Neural progenitor cell (in vitro differentiated cells): ENCODE data around the gene KCNE4. TPM values are rescaled to one million over a fixed set of nuclear protein-coding genes. Genes with fewer than 3 reads are reported as not detected.

Experiments used
- DNase-seq: peaks from one replicate; pipeline ENCODE4 v3.0.0-alpha.2; 2016; ENCODE audit warnings: low spot score
- H2AFZ ChIP-seq: fragments of 200-600 bp; sonication (generic); replicated peaks from 2 replicates; pipeline ENCODE4 v1.6.1; 2016; ENCODE audit warnings: antibody characterized with exemption
- H3F3A ChIP-seq: fragments of 200-600 bp; sonication (generic); 2 replicates; pipeline ENCODE4 v1.6.1; 2016; ENCODE audit warnings: antibody characterized with exemption, low read depth
- H3K27ac ChIP-seq: fragments of 200-600 bp; sonication (generic); 2 replicates; pipeline ENCODE4 v1.5.1; 2016; ENCODE audit warnings: mild to moderate bottlenecking
- H3K27me3 ChIP-seq: fragments of 200-600 bp; sonication (generic); 2 replicates; pipeline ENCODE4 v1.6.1; 2016; ENCODE audit warnings: mild to moderate bottlenecking, moderate library complexity
- H3K36me3 ChIP-seq: fragments of 200-600 bp; sonication (generic); 2 replicates; pipeline ENCODE4 v1.5.1; 2016
- H3K4me1 ChIP-seq: fragments of 200-600 bp; sonication (generic); 2 replicates; pipeline ENCODE4 v1.6.1; 2016; ENCODE audit warnings: mixed run types
- H3K4me2 ChIP-seq: fragments of 200-600 bp; sonication (generic); 2 replicates; pipeline ENCODE4 v1.6.1; 2016
- H3K4me3 ChIP-seq: fragments of 200-600 bp; sonication (generic); 2 replicates; pipeline ENCODE4 v1.5.1; 2016
- H3K79me2 ChIP-seq: fragments of 200-600 bp; sonication (generic); 2 replicates; pipeline ENCODE4 v1.6.1; 2016; ENCODE audit warnings: low read depth
- H3K9ac ChIP-seq: fragments of 200-600 bp; sonication (generic); 2 replicates; pipeline ENCODE4 v1.6.1; 2016
- H3K9me3 ChIP-seq: fragments of 200-600 bp; sonication (generic); 2 replicates; pipeline ENCODE4 v1.5.1; 2016; ENCODE audit warnings: low read depth
- H4K20me1 ChIP-seq: fragments of 200-600 bp; sonication (generic); 2 replicates; pipeline ENCODE4 v1.6.1; 2016; ENCODE audit warnings: low read depth
- H3K27ac Mint-ChIP-seq: 3 replicates; pipeline ENCODE4 v1.8.0; 2021; ENCODE audit warnings: mixed read lengths
- H3K27me3 Mint-ChIP-seq: 2 replicates; pipeline ENCODE4 v1.8.0; 2022; ENCODE audit warnings: low read depth, mild to moderate bottlenecking, inconsistent platforms, moderate library complexity, mixed read lengths; ENCODE audit not compliant: insufficient read depth
- H3K36me3 Mint-ChIP-seq: 3 replicates; pipeline ENCODE4 v1.8.0; 2021; ENCODE audit warnings: mixed read lengths
- H3K4me1 Mint-ChIP-seq: 3 replicates; pipeline ENCODE4 v1.8.0; 2021; ENCODE audit warnings: mixed read lengths
- H3K4me3 Mint-ChIP-seq: 3 replicates; pipeline ENCODE4 v1.8.0; 2021; ENCODE audit warnings: mild to moderate bottlenecking, moderate library complexity, mixed read lengths
- H3K9me3 Mint-ChIP-seq: 3 replicates; pipeline ENCODE4 v1.8.0; 2020; ENCODE audit warnings: mixed read lengths
- EZH2 ChIP-seq: fragments of 200-600 bp; sonication (generic); IDR thresholded peaks from 2 replicates; pipeline ENCODE4 v1.6.1; 2017; ENCODE audit warnings: antibody characterized with exemption, mild to moderate bottlenecking, moderate library complexity
- EZH2phosphoT487 ChIP-seq: fragments of 200-600 bp; sonication (generic); IDR thresholded peaks from 2 replicates; pipeline ENCODE4 v1.6.1; 2017; ENCODE audit warnings: antibody characterized with exemption
- total RNA-seq: library from RNA; depleted of rRNA; stranded (reverse); fragments of >200 nt; gene quantifications from 2 replicates; pipeline ENCODE4 v1.2.3, GENCODE V29; 2015; ENCODE audit warnings: low replicate concordance
- TF ChIP-seq, protein P1 (sequence below): fragments of 200-600 bp; sonication (generic); IDR thresholded peaks from 2 replicates; pipeline ENCODE4 v1.5.1; 2017; ENCODE audit warnings: antibody characterized with exemption, mild to moderate bottlenecking

Gene KCNE4
- total RNA-seq, 1 donor from 2014 or later, result not detected

DNA sequence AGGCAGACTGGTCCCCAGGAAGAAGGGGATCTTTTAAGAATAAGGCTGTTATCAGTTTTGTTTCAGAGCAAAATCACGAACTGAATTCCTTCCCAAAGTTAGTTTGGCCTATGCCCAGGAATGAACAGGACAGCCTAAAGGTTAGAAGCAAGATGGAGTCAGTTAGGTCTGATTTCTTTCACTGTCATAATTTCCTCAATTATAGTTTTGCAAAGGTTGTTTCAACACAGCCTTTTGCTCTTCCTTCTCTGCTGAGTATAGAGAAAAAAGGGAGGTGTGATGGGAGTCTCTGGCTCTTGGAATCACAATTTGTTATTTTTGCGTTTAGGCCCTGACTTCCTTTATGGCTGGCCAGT is 14.6 kb upstream of the KCNE4 start:
- peaks cover 22% of the 10 kb centered on the region for H3K4me1 Mint-ChIP-seq
- H2AFZ ChIP-seq, result peak overlapping the region; percentile 18
- no peak overlapping the region for H3K27ac ChIP-seq
- no peak overlapping the region for H3K9ac ChIP-seq
- no peak for TF ChIP-seq EZH2
- TF ChIP-seq, protein P1, sequence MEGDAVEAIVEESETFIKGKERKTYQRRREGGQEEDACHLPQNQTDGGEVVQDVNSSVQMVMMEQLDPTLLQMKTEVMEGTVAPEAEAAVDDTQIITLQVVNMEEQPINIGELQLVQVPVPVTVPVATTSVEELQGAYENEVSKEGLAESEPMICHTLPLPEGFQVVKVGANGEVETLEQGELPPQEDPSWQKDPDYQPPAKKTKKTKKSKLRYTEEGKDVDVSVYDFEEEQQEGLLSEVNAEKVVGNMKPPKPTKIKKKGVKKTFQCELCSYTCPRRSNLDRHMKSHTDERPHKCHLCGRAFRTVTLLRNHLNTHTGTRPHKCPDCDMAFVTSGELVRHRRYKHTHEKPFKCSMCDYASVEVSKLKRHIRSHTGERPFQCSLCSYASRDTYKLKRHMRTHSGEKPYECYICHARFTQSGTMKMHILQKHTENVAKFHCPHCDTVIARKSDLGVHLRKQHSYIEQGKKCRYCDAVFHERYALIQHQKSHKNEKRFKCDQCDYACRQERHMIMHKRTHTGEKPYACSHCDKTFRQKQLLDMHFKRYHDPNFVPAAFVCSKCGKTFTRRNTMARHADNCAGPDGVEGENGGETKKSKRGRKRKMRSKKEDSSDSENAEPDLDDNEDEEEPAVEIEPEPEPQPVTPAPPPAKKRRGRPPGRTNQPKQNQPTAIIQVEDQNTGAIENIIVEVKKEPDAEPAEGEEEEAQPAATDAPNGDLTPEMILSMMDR, result no peak
- TF ChIP-seq EZH2phosphoT487, result no peak
- H3K9me3 ChIP-seq, result no peaks in the 10 kb centered on the region
- H3K36me3 Mint-ChIP-seq, result peaks cover 2% of the 10 kb centered on the region
- no peak overlapping the region for H3K4me3 ChIP-seq
- peaks cover 9% of the 10 kb centered on the region for H3F3A ChIP-seq
- H3K36me3 ChIP-seq, result no peaks in the 10 kb centered on the region
- no peak overlapping the region for H3K4me3 Mint-ChIP-seq
- H3K4me2 ChIP-seq, result no peak overlapping the region
- no peaks in the 10 kb centered on the region for H4K20me1 ChIP-seq
- H3K4me1 ChIP-seq, result peaks cover 11% of the 10 kb centered on the region
- peaks cover 4% of the 10 kb centered on the region for H3K9me3 Mint-ChIP-seq
- no peaks in the 10 kb centered on the region for H3K79me2 ChIP-seq
- no peak overlapping the region for H3K27ac Mint-ChIP-seq
- H3K27me3 Mint-ChIP-seq, result no peaks in the 10 kb centered on the region
- no peaks in the 10 kb centered on the region for H3K27me3 ChIP-seq
- no peak for DNase-seq

DNA sequence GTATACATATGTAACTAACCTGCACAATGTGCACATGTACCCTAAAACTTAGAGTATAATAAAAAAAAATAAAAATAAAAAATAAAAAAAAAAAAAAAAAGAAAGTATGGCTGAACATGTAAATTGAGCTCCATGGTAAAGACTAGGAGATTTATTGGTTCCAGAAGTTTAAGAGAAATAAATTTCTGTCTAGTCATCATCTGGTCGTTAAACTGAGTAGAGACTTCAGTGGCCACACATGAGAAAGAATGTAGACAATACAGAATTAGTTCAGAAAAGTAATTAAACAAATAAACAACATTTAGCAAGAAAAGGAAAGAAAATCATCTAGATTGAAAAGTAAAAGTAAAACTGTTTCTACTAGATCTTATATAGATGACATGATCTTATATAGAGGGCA is 12.4 kb upstream of the KCNE4 start:
- H3K36me3 ChIP-seq, result no peaks in the 10 kb centered on the region
- H3K79me2 ChIP-seq, result no peaks in the 10 kb centered on the region
- no peaks in the 10 kb centered on the region for H3K27me3 ChIP-seq
- H3K27ac ChIP-seq, result no peak overlapping the region
- H3K4me1 ChIP-seq, result peaks cover 11% of the 10 kb centered on the region
- no peaks in the 10 kb centered on the region for H4K20me1 ChIP-seq
- no peak overlapping the region for H3K4me2 ChIP-seq
- no peak overlapping the region for H2AFZ ChIP-seq
- peaks cover 9% of the 10 kb centered on the region for H3F3A ChIP-seq
- TF ChIP-seq EZH2phosphoT487 (no peak), EZH2 (no peak)
- TF ChIP-seq, protein P1, result no peak
- Mint-ChIP-seq H3K4me1 (peaks cover 25% of the 10 kb centered on the region), H3K27ac (no peak overlapping the region), H3K36me3 (no peaks in the 10 kb centered on the region), H3K9me3 (no peaks in the 10 kb centered on the region), H3K27me3 (no peaks in the 10 kb centered on the region), H3K4me3 (no peak overlapping the region)
- H3K4me3 ChIP-seq, result no peak overlapping the region
- DNase-seq, result no peak
- no peaks in the 10 kb centered on the region for H3K9me3 ChIP-seq
- H3K9ac ChIP-seq, result no peak overlapping the region

DNA sequence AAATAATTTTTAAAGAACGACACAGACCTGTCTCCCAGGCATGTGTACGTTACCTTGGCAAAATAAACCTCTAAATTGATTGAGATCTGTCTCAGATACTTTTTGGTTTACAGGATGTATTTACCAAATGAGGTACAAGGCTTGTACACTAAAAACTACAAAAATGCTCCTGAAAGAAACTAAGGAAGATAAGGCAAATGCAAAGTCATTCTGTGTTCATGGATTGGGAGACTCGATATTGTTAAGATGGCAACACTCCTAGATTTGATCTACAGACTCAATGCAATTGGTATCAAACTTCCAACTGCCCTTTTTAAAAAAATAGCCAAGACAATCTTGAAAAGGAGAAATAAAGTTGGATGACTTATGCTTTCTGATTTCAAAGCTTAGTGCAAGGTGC is 11.5 kb upstream of the KCNE4 start:
- DNase-seq, result no peak
- H3K4me3 Mint-ChIP-seq, result no peak overlapping the region
- peaks cover 2% of the 10 kb centered on the region for H3K27me3 Mint-ChIP-seq
- H3F3A ChIP-seq, result peaks cover 9% of the 10 kb centered on the region
- peaks cover 27% of the 10 kb centered on the region for H3K4me1 Mint-ChIP-seq
- H3K4me1 ChIP-seq, result peaks cover 11% of the 10 kb centered on the region
- no peaks in the 10 kb centered on the region for H3K36me3 Mint-ChIP-seq
- H3K36me3 ChIP-seq, result no peaks in the 10 kb centered on the region
- no peaks in the 10 kb centered on the region for H3K9me3 ChIP-seq
- H3K9me3 Mint-ChIP-seq, result no peaks in the 10 kb centered on the region
- no peak overlapping the region for H3K27ac ChIP-seq
- no peak overlapping the region for H3K9ac ChIP-seq
- H3K79me2 ChIP-seq, result no peaks in the 10 kb centered on the region
- H3K4me2 ChIP-seq, result no peak overlapping the region
- no peaks in the 10 kb centered on the region for H4K20me1 ChIP-seq
- H3K27ac Mint-ChIP-seq, result no peak overlapping the region
- H3K27me3 ChIP-seq, result no peaks in the 10 kb centered on the region
- no peak overlapping the region for H2AFZ ChIP-seq
- TF ChIP-seq EZH2, result no peak
- no peak for TF ChIP-seq EZH2phosphoT487
- TF ChIP-seq, protein P1, result no peak
- no peak overlapping the region for H3K4me3 ChIP-seq
